DMS114 treated with DMSO at 0.1 percent for 48 hours (cell line): ENCODE data around the gene ERICH2.

Experiments used
- DNase-seq: peaks from one replicate; lab custom pipeline; 2025; ENCODE audit not compliant: unreplicated experiment; lab: John Stamatoyannopoulos, UW

ERICH2 gene

GRCh38 chr2:170836027-170836426, 65.8 kb downstream of the ERICH2 start:
- no peak for DNase-seq

- DNase-seq, result no peak
These were observed 70.6 kb downstream of the ERICH2 start for GRCh38 chr2:170840717-170841210.

- no peak for DNase-seq
These were observed 72.6 kb downstream of the ERICH2 start for GRCh38 chr2:170842785-170843184.

GRCh38 chr2:170843656-170844055, 73.5 kb downstream of the ERICH2 start:
- no peak for DNase-seq

- no peak for DNase-seq
These were observed 75.2 kb downstream of the ERICH2 start for GRCh38 chr2:170845343-170845742.

- DNase-seq, result no peak
These were observed 76.1 kb downstream of the ERICH2 start for GRCh38 chr2:170846314-170846713.

- DNase-seq, result no peak
These were observed 77.5 kb downstream of the ERICH2 start for GRCh38 chr2:170847716-170848115.
